ENCODE measurements around the gene BCOR. TPM values are rescaled to one million over a fixed set of nuclear protein-coding genes. Genes with fewer than 3 reads are reported as not detected.

The BCOR gene
- total and polyA plus RNA-seq, 4 donors, result 5.6 to 23.0 (median 11.0) TPM

DNA sequence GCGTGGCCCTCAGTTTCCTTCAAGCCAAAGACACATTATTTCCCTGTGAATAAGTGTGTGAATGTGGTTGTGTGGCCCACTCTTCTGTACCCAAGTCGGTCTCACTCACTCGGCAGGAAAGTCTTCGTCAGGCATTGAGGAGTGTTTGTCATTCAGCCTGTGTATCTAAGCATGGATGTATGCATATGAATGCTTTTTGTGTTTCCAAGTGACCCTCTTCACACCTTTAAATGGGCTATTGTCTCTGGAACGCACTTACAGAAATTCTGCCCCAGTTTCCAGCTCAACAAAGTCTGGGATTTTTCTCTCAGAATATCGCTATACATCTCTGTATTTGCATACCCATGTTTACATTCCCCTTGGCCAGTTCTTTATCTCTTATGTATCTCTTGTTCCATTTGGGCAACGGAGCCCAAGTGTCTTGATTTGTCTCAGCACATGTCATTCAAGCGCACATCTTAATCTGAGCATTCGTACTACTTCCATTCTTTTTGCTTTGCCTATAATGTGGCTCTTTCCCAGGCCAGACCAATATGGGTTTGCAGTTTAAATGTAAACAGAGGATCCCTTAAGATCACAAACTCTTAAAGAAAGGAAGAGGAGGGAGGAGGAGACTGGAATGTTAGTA is 4.8 kb downstream of the BCOR start:
- Histone ChIP-seq H3K4me3 (ENCODE audit: low read depth in 1 of 3, low read length in 3 of 3) (no peak overlapping the region), H3K27me3 (ENCODE audit: control insufficient read depth in 4 of 4, insufficient read depth in 4 of 4, low read length in 3 of 4) (no peaks in the 10 kb centered on the region), H3K36me3 (ENCODE audit: control insufficient read depth in 4 of 4, insufficient read depth in 3 of 4, low read depth in 1 of 4, low read length in 3 of 4) (no peaks in the 10 kb centered on the region), H3K4me1 (ENCODE audit: control insufficient read depth in 4 of 4, insufficient read depth in 4 of 4, low read length in 3 of 4) (peaks cover 21 to 57% (median 27%) of the 10 kb centered on the region in 4 donors), H3K9ac (ENCODE audit: low read depth in 1 of 2, low read length in 2 of 2) (no peak overlapping the region), H3K27ac (ENCODE audit: low read depth in 1 of 2, low read length in 2 of 2) (no peak overlapping the region), H3K9me3 (ENCODE audit: control insufficient read depth in 4 of 4, low read length in 3 of 4) (no peaks in the 10 kb centered on the region)
- 95% methylated on average over 9 of the region's 9 CpGs for WGBS
- TF ChIP-seq, protein P1, sequence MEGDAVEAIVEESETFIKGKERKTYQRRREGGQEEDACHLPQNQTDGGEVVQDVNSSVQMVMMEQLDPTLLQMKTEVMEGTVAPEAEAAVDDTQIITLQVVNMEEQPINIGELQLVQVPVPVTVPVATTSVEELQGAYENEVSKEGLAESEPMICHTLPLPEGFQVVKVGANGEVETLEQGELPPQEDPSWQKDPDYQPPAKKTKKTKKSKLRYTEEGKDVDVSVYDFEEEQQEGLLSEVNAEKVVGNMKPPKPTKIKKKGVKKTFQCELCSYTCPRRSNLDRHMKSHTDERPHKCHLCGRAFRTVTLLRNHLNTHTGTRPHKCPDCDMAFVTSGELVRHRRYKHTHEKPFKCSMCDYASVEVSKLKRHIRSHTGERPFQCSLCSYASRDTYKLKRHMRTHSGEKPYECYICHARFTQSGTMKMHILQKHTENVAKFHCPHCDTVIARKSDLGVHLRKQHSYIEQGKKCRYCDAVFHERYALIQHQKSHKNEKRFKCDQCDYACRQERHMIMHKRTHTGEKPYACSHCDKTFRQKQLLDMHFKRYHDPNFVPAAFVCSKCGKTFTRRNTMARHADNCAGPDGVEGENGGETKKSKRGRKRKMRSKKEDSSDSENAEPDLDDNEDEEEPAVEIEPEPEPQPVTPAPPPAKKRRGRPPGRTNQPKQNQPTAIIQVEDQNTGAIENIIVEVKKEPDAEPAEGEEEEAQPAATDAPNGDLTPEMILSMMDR (IDR thresholded peaks at IDR 0.05; ENCODE audit: low read depth, low read length, missing input control), result no peak
- TF ChIP-seq SP1 (IDR thresholded peaks at IDR 0.05), result no peak
- TF ChIP-seq, protein P2, sequence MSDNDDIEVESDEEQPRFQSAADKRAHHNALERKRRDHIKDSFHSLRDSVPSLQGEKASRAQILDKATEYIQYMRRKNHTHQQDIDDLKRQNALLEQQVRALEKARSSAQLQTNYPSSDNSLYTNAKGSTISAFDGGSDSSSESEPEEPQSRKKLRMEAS (IDR thresholded peaks at IDR 0.05), result no peak
- TF ChIP-seq, protein P3, sequence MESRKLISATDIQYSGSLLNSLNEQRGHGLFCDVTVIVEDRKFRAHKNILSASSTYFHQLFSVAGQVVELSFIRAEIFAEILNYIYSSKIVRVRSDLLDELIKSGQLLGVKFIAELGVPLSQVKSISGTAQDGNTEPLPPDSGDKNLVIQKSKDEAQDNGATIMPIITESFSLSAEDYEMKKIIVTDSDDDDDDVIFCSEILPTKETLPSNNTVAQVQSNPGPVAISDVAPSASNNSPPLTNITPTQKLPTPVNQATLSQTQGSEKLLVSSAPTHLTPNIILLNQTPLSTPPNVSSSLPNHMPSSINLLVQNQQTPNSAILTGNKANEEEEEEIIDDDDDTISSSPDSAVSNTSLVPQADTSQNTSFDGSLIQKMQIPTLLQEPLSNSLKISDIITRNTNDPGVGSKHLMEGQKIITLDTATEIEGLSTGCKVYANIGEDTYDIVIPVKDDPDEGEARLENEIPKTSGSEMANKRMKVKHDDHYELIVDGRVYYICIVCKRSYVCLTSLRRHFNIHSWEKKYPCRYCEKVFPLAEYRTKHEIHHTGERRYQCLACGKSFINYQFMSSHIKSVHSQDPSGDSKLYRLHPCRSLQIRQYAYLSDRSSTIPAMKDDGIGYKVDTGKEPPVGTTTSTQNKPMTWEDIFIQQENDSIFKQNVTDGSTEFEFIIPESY (IDR thresholded peaks at IDR 0.05), result no peak
- no peak for TF ChIP-seq HNF4A (conservative IDR thresholded peaks at IDR 0.05)
- no peak for TF ChIP-seq TAF1 (conservative IDR thresholded peaks at IDR 0.05)
- TF ChIP-seq YY1 (IDR thresholded peaks at IDR 0.05), result no peak
- TF ChIP-seq JUND (IDR thresholded peaks at IDR 0.05), result no peak
- TF ChIP-seq, protein P4, sequence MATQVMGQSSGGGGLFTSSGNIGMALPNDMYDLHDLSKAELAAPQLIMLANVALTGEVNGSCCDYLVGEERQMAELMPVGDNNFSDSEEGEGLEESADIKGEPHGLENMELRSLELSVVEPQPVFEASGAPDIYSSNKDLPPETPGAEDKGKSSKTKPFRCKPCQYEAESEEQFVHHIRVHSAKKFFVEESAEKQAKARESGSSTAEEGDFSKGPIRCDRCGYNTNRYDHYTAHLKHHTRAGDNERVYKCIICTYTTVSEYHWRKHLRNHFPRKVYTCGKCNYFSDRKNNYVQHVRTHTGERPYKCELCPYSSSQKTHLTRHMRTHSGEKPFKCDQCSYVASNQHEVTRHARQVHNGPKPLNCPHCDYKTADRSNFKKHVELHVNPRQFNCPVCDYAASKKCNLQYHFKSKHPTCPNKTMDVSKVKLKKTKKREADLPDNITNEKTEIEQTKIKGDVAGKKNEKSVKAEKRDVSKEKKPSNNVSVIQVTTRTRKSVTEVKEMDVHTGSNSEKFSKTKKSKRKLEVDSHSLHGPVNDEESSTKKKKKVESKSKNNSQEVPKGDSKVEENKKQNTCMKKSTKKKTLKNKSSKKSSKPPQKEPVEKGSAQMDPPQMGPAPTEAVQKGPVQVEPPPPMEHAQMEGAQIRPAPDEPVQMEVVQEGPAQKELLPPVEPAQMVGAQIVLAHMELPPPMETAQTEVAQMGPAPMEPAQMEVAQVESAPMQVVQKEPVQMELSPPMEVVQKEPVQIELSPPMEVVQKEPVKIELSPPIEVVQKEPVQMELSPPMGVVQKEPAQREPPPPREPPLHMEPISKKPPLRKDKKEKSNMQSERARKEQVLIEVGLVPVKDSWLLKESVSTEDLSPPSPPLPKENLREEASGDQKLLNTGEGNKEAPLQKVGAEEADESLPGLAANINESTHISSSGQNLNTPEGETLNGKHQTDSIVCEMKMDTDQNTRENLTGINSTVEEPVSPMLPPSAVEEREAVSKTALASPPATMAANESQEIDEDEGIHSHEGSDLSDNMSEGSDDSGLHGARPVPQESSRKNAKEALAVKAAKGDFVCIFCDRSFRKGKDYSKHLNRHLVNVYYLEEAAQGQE (IDR thresholded peaks at IDR 0.05), result no peak
- no peak for TF ChIP-seq HNF4G (IDR thresholded peaks at IDR 0.05)
- no peak for DNase-seq (ENCODE audit: low spot score)

- no peak overlapping the region for H3K9ac ChIP-seq (ENCODE audit: low read depth in 1 of 2, low read length in 2 of 2)
- H3K4me1 ChIP-seq (ENCODE audit: control insufficient read depth in 4 of 4, insufficient read depth in 4 of 4, low read length in 3 of 4), result peaks cover 21 to 62% (median 30%) of the 10 kb centered on the region in 4 donors
- H3K27ac ChIP-seq (ENCODE audit: low read depth in 1 of 2, low read length in 2 of 2), result no peak overlapping the region
- WGBS, result 81% methylated on average over 70 of the region's 70 CpGs
- TF ChIP-seq, protein P1 (IDR thresholded peaks at IDR 0.05; ENCODE audit: low read depth, low read length, missing input control), result no peak
- TF ChIP-seq, protein P3 (IDR thresholded peaks at IDR 0.05), result no peak
- TF ChIP-seq FOXA1 (IDR thresholded peaks at IDR 0.05) (no peak), FOXA2 (IDR thresholded peaks at IDR 0.05) (no peak), YY1 (IDR thresholded peaks at IDR 0.05) (no peak)
- TF ChIP-seq, protein P2 (IDR thresholded peaks at IDR 0.05), result no peak
- TF ChIP-seq, protein P4 (IDR thresholded peaks at IDR 0.05), result no peak
- H3K36me3 ChIP-seq (ENCODE audit: control insufficient read depth in 4 of 4, insufficient read depth in 3 of 4, low read depth in 1 of 4, low read length in 3 of 4), result no peaks in the 10 kb centered on the region
- DNase-seq (ENCODE audit: low spot score), result no peak
- H3K27me3 ChIP-seq (ENCODE audit: control insufficient read depth in 4 of 4, insufficient read depth in 4 of 4, low read length in 3 of 4), result no peaks in the 10 kb centered on the region
- no peak overlapping the region for H3K4me3 ChIP-seq (ENCODE audit: low read depth in 1 of 3, low read length in 3 of 3)
- H3K9me3 ChIP-seq (ENCODE audit: control insufficient read depth in 4 of 4, low read length in 3 of 4), result no peaks in the 10 kb centered on the region
These were observed 5.9 kb downstream of the BCOR start for GRCh38 chrX:40091691-40092421.
